ENCODE results near the gene FLYWCH2. TPM values are rescaled to one million over a fixed set of nuclear protein-coding genes. Genes with fewer than 3 reads are reported as not detected.

Gene FLYWCH2
- total RNA-seq, 1 experiment from 2014 or later, result 33.7 TPM

- no peak for TF ChIP-seq YY1 (IDR thresholded peaks at IDR 0.05; ENCODE audit: extremely low read depth, insufficient replicate concordance, low read depth, low read length)
Observed at GRCh38 chr16:2896480-2897010, 13.5 kb downstream of the FLYWCH2 start (continued).

- POLR2A ChIA-PET, result interaction anchor here (0.9 kb wide), 1 partner anchor 10 kb away, joined by 3 read pairs; no protein-coding TSS in a partner anchor
- TF ChIP-seq ZBTB33 (IDR thresholded peaks at IDR 0.05; ENCODE audit: extremely low read depth, insufficient replicate concordance, low read length) (no peak), FOSL1 (IDR thresholded peaks at IDR 0.05; ENCODE audit: low read depth) (no peak), SP1 (IDR thresholded peaks at IDR 0.05; ENCODE audit: low read depth) (no peak), CTCF (IDR thresholded peaks at IDR 0.05 in 2 of 3, conservative IDR thresholded peaks at IDR 0.05 in 1 of 3; ENCODE audit: borderline replicate concordance in 1 of 3, insufficient read depth in 1 of 3, low read depth in 2 of 3, low read length in 2 of 3) (no peak), ELF1 (IDR thresholded peaks at IDR 0.05; ENCODE audit: borderline replicate concordance, low read depth) (no peak), RAD21 (IDR thresholded peaks at IDR 0.05; ENCODE audit: low read depth) (no peak), POLR2AphosphoS5 (IDR thresholded peaks at IDR 0.05; ENCODE audit: low read depth, low read length) (no peak), TCF7L2 (IDR thresholded peaks at IDR 0.05; ENCODE audit: borderline replicate concordance, extremely low read depth, insufficient read depth, insufficient read length) (no peak)
- CTCF ChIA-PET, result no interaction called here
Observed at GRCh38 chr16:2897110-2897509, 14.1 kb downstream of the FLYWCH2 start.

More at GRCh38 chr16:2897110-2897509, 14.1 kb downstream of the FLYWCH2 start:
- no peak overlapping the region for H3K4me2 ChIP-seq (ENCODE audit: low read length)
- intact Hi-C loops (cut with micrococcal nuclease), result no loop called here
- H3K9me2 ChIP-seq (ENCODE audit: insufficient read depth), result no peaks in the 10 kb centered on the region
- H3K9me3 ChIP-seq (ENCODE audit: control insufficient read depth in 1 of 2, insufficient read depth in 1 of 2, low read depth in 1 of 2, low read length in 2 of 2), result no peaks in the 10 kb centered on the region
- H3K36me3 ChIP-seq (ENCODE audit: control insufficient read depth in 1 of 2, insufficient read depth in 2 of 2, low read length in 2 of 2), result peaks cover 0 to 4% of the 10 kb centered on the region in 2 experiments; a peak in 2 of 4 replicates
- RAD21 ChIA-PET (ENCODE audit: low non-redundant PET in 1 of 2, low total read pairs in 2 of 2, uncharacterized antibody in 2 of 2, unreplicated experiment in 2 of 2), result no interaction called here
- no peak overlapping the region for H2AFZ ChIP-seq (ENCODE audit: low read depth, low read length, poor library complexity, severe bottlenecking)
- H3K27ac ChIP-seq (ENCODE audit: low read depth, low read length), result no peak overlapping the region
- H3K4me3 ChIP-seq (replicated peaks in 1 of 2; ENCODE audit: low read depth in 1 of 2, low read length in 2 of 2), result no peak overlapping the region
- no peaks in the 10 kb centered on the region for H4K20me1 ChIP-seq (ENCODE audit: insufficient read depth)
- H3K79me2 ChIP-seq (ENCODE audit: insufficient read depth, low read length), result 0 out of 2 replicates have a peak, but pooled peaks cover 3% of the 10 kb centered on the region
- DNase-seq (ENCODE audit: low read depth, low spot score), result no peak
- H3K27me3 ChIP-seq (ENCODE audit: insufficient read depth, low read length), result no peaks in the 10 kb centered on the region
- BruUV-seq (replicated peaks), result no TSS peak
- H3K9ac ChIP-seq (ENCODE audit: low read length), result no peak overlapping the region
- no peak for ATAC-seq
- peaks cover 2 to 13% of the 10 kb centered on the region in 2 experiments; a peak in 3 of 4 replicates for H3K4me1 ChIP-seq (ENCODE audit: control insufficient read depth in 1 of 2, insufficient read depth in 2 of 2, low read length in 2 of 2)
